ENCODE measurements around the gene PYM1.

DNA sequence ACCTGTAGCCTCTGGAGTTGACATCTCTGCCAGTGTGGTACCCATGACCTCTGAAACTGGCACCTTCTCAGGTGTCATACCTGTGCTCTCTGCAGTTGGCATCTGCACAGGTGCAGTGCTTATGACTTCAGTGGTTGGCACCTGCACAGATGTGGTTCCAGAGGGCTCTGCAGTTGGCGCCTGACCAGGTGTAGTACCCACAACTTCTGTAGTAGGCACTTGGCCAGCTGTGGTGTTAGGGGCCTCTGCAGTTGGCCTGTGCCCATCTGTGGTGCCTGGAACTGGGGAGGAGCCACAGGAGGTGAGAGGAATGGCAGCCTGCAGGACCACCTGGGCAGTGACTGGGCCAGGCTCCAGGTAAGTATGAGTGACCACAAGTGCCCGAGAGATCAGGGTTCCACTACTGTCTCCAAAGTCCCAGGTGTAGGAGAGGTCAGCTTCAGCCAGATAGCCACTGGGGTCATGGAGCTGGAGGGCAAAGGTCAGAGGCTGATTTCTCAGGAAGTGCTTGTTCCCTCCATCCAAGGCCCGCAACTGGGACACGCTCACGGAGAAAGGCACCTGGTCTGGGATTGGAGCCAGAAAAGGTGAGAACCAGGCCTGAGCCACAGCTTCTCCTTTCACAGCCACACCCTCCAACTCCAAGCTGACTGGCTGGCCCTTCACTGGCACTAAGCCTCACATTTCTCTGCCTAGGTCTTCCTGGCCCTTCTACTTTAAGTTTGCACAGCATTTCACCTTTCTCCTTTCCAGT, 29.6 kb upstream of the PYM1 start:
- TF ChIP-seq, protein P1, sequence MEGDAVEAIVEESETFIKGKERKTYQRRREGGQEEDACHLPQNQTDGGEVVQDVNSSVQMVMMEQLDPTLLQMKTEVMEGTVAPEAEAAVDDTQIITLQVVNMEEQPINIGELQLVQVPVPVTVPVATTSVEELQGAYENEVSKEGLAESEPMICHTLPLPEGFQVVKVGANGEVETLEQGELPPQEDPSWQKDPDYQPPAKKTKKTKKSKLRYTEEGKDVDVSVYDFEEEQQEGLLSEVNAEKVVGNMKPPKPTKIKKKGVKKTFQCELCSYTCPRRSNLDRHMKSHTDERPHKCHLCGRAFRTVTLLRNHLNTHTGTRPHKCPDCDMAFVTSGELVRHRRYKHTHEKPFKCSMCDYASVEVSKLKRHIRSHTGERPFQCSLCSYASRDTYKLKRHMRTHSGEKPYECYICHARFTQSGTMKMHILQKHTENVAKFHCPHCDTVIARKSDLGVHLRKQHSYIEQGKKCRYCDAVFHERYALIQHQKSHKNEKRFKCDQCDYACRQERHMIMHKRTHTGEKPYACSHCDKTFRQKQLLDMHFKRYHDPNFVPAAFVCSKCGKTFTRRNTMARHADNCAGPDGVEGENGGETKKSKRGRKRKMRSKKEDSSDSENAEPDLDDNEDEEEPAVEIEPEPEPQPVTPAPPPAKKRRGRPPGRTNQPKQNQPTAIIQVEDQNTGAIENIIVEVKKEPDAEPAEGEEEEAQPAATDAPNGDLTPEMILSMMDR (IDR thresholded peaks at IDR 0.05), result no peak
- TF ChIP-seq POLR2A (IDR thresholded peaks at IDR 0.05), result no peak
